Left ventricle myocardium inferior (tissue), 1 donor: Measurements from ENCODE around the gene CLDN11. TPM values are rescaled to one million over a fixed set of nuclear protein-coding genes. Genes with fewer than 3 reads are reported as not detected.
A peak's percentile ranks its signal among the peaks of the same experiment; 100 is the strongest.

Experiments
- DNase-seq: peaks from one replicate; pipeline ENCODE4 v3.0.0-alpha.2; 2020
- H3K27ac ChIP-seq: fragments of 200-600 bp; replicated peaks from 2 replicates; pipeline ENCODE4 v1.8.0; 2021
- H3K27me3 ChIP-seq: fragments of 200-600 bp; 2 replicates; pipeline ENCODE4 v1.8.0; 2021; ENCODE audit warnings: low read depth
- H3K36me3 ChIP-seq: fragments of 200-600 bp; 2 replicates; pipeline ENCODE4 v1.8.0; 2021
- H3K4me1 ChIP-seq: fragments of 200-600 bp; 2 replicates; pipeline ENCODE4 v1.8.0; 2021
- H3K4me3 ChIP-seq: fragments of 200-600 bp; 2 replicates; pipeline ENCODE4 v1.8.0; 2021; ENCODE audit warnings: mild to moderate bottlenecking, moderate library complexity
- H3K9me3 ChIP-seq: fragments of 200-600 bp; replicated peaks from 2 replicates; pipeline ENCODE4 v1.8.0; 2021
- intact Hi-C: fragments of 100-400 bp; cut with micrococcal nuclease; formaldehyde crosslinking; loops from one replicate; pipeline ENCODE4 v1.11.0; 2022
- total RNA-seq: library from RNA; stranded (reverse); fragmentation: NEBNext Ultra II Directional; extraction: Animal tissue kit (Norgen Biotek cat#: 25700); gene quantifications from one replicate; pipeline ENCODE4 v1.2.1, GENCODE V29; 2021
- TF ChIP-seq, protein P1 (sequence below): fragments of 200-600 bp; IDR thresholded peaks from 2 replicates; pipeline ENCODE4 v1.8.0; 2021; ENCODE audit warnings: antibody characterized with exemption, mild to moderate bottlenecking, borderline replicate concordance
- donor health status: DM: no; HTN: yes; CAD: no; lungs with severe emphysema.

CLDN11 gene
- total RNA-seq, 1 donor from 2014 or later = 4.3 TPM

DNA sequence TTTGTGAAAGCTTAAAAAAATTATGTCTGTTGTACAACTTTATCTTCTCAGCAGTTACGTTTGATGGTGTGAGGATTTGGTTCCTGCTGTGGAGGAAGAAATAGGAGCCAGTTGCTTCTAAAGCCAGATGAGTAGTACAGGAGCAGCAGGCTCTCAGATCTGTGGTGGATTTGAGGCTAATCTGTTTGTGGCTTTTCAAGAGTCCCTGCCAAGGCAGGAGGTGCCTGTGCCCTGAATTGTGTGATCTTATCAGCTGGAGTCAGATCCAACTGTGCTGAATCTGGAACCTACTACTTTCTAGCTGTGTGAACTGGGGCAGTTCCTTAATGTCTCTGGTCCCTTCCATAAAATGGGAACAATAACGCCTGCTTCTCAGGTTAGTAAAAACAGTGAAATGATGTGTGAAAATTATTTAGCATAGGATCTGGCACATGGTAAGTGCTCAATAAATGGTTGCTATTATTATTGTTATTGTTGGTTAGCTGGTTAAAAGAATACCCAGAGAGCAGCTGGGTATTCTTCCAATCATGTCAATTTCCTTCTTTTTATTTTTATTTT, 7.7 kb downstream of the CLDN11 start:
- Histone ChIP-seq H3K4me1 (peaks cover 3% of the 10 kb centered on the region), H3K4me3 (no peak overlapping the region), H3K9me3 (no peaks in the 10 kb centered on the region), H3K36me3 (no peaks in the 10 kb centered on the region), H3K27ac (peak overlapping the region; percentile 34), H3K27me3 (no peaks in the 10 kb centered on the region)
- no peak for DNase-seq
- TF ChIP-seq, protein P1, sequence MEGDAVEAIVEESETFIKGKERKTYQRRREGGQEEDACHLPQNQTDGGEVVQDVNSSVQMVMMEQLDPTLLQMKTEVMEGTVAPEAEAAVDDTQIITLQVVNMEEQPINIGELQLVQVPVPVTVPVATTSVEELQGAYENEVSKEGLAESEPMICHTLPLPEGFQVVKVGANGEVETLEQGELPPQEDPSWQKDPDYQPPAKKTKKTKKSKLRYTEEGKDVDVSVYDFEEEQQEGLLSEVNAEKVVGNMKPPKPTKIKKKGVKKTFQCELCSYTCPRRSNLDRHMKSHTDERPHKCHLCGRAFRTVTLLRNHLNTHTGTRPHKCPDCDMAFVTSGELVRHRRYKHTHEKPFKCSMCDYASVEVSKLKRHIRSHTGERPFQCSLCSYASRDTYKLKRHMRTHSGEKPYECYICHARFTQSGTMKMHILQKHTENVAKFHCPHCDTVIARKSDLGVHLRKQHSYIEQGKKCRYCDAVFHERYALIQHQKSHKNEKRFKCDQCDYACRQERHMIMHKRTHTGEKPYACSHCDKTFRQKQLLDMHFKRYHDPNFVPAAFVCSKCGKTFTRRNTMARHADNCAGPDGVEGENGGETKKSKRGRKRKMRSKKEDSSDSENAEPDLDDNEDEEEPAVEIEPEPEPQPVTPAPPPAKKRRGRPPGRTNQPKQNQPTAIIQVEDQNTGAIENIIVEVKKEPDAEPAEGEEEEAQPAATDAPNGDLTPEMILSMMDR = no peak
- intact Hi-C loops = no loop called here

GRCh38 chr3:170428095-170428494, 9.4 kb downstream of the CLDN11 start:
- intact Hi-C loops = no loop called here
- TF ChIP-seq, protein P1 = no peak
- H3K9me3 ChIP-seq = no peaks in the 10 kb centered on the region

GRCh38 chr3:170429050-170429449, 10.4 kb downstream of the CLDN11 start:
- no peak for DNase-seq
- TF ChIP-seq, protein P1 = no peak
- H3K27me3 ChIP-seq = no peaks in the 10 kb centered on the region
- no peaks in the 10 kb centered on the region for H3K36me3 ChIP-seq
- no peaks in the 10 kb centered on the region for H3K4me1 ChIP-seq
- no peak overlapping the region for H3K27ac ChIP-seq
- intact Hi-C loops = no loop called here
- H3K4me3 ChIP-seq = no peak overlapping the region
- no peaks in the 10 kb centered on the region for H3K9me3 ChIP-seq

More at GRCh38 chr3:170428095-170428494, 9.4 kb downstream of the CLDN11 start:
- no peaks in the 10 kb centered on the region for H3K4me1 ChIP-seq
- no peak for DNase-seq
- H3K4me3 ChIP-seq = no peak overlapping the region
- H3K27ac ChIP-seq = no peak overlapping the region
- no peaks in the 10 kb centered on the region for H3K36me3 ChIP-seq
- no peaks in the 10 kb centered on the region for H3K27me3 ChIP-seq

- no peaks in the 10 kb centered on the region for H3K4me1 ChIP-seq
Measured at GRCh38 chr3:170431054-170431453, 12.4 kb downstream of the CLDN11 start.

DNA sequence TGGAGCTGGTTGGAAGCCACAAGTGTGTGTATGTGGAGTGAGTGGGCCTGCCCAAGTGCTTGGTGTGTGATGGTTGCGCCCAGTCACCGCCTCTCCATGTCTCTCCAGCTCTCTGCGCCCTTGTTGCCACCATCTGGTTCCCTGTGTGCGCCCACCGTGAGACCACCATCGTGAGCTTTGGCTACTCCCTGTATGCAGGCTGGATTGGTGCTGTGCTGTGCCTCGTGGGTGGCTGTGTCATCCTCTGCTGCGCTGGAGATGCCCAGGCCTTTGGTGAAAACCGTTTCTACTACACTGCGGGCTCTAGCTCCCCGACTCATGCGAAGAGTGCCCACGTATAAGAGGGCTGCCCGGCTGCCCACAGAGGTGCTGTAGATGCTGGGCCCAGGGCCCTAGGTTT, 13.7 kb downstream of the CLDN11 start:
- Histone ChIP-seq H3K27me3 (no peaks in the 10 kb centered on the region), H3K9me3 (no peaks in the 10 kb centered on the region), H3K27ac (no peak overlapping the region), H3K4me3 (no peak overlapping the region), H3K36me3 (no peaks in the 10 kb centered on the region), H3K4me1 (no peaks in the 10 kb centered on the region)
- TF ChIP-seq, protein P1 = no peak
- no peak for DNase-seq
- intact Hi-C loops = no loop called here

More at GRCh38 chr3:170431054-170431453, 12.4 kb downstream of the CLDN11 start:
- no peaks in the 10 kb centered on the region for H3K36me3 ChIP-seq
- H3K27ac ChIP-seq = no peak overlapping the region
- intact Hi-C loops = no loop called here
- no peak for DNase-seq
- TF ChIP-seq, protein P1 = no peak
- no peaks in the 10 kb centered on the region for H3K27me3 ChIP-seq
- no peaks in the 10 kb centered on the region for H3K9me3 ChIP-seq
- no peak overlapping the region for H3K4me3 ChIP-seq

GRCh38 chr3:170436697-170437096, 18.0 kb downstream of the CLDN11 start:
- Histone ChIP-seq H3K27ac (no peak overlapping the region), H3K27me3 (no peaks in the 10 kb centered on the region), H3K4me1 (no peaks in the 10 kb centered on the region), H3K4me3 (no peak overlapping the region), H3K9me3 (no peaks in the 10 kb centered on the region), H3K36me3 (no peaks in the 10 kb centered on the region)
- DNase-seq = no peak
- intact Hi-C loops = no loop called here
- TF ChIP-seq, protein P1 = no peak
